WTC11 (cell line): ENCODE results near the gene FRAT1. TPM values are rescaled to one million over a fixed set of nuclear protein-coding genes. Genes with fewer than 3 reads are reported as not detected.

Source experiments
- ATAC-seq: fragments of 200-7000 bp; cut with Tn5 transposase; 2 replicates; pipeline ENCODE4 v1.10.0; 2021; ENCODE audit warnings: mild to moderate bottlenecking, moderate library complexity
- Bru-seq: library from RNA; stranded (reverse); fragments of 400-500 nt; gene quantifications from one replicate; lab custom pipeline; 2021; lab: Mats Ljungman, UMichigan
- CTCF ChIA-PET: fragments of 300-600 bp; sonication (Branson Sonifier 250); formaldehyde crosslinking; loops from one replicate; lab custom pipeline; 2021; ENCODE audit warnings: antibody characterized with exemption; lab: Charles Lee
- POLR2A ChIA-PET: fragments of 350-600 bp; sonication (Branson Sonifier 250); formaldehyde crosslinking; loops from one replicate; lab custom pipeline; 2021; ENCODE audit warnings: antibody characterized with exemption; lab: Charles Lee
- DNase-seq: peaks from one replicate; pipeline ENCODE4 v3.0.0; 2021; ENCODE audit warnings: low spot score
- H3K27ac Mint-ChIP-seq: 2 replicates; pipeline ENCODE4 v1.8.0; 2021; ENCODE audit warnings: mixed read lengths
- H3K27me3 Mint-ChIP-seq: 2 replicates; pipeline ENCODE4 v1.8.0; 2021; ENCODE audit warnings: low read depth, mild to moderate bottlenecking, moderate library complexity, mixed read lengths
- H3K36me3 Mint-ChIP-seq: 2 replicates; pipeline ENCODE4 v1.8.0; 2021; ENCODE audit warnings: mixed read lengths
- H3K4me1 Mint-ChIP-seq: 2 replicates; pipeline ENCODE4 v1.8.0; 2022; ENCODE audit warnings: mixed read lengths
- H3K4me3 Mint-ChIP-seq: 2 replicates; pipeline ENCODE4 v1.8.0; 2021; ENCODE audit warnings: mild to moderate bottlenecking, moderate library complexity, mixed read lengths
- H3K9me3 Mint-ChIP-seq: 2 replicates; pipeline ENCODE4 v1.8.0; 2021; ENCODE audit warnings: mixed read lengths
- CBFB ChIP-seq: sonication (generic); formaldehyde crosslinking; IDR thresholded peaks from 2 replicates; pipeline ENCODE4 v1.8.1; 2022; ENCODE audit warnings: mild to moderate bottlenecking, low read depth, missing genetic modification reagents
- CREM ChIP-seq: sonication (generic); formaldehyde crosslinking; IDR thresholded peaks from 2 replicates; pipeline ENCODE4 v1.8.1; 2022; ENCODE audit warnings: mild to moderate bottlenecking, missing genetic modification reagents, moderate library complexity
- FOXJ3 ChIP-seq: sonication (generic); formaldehyde crosslinking; IDR thresholded peaks from 2 replicates; pipeline ENCODE4 v1.9.0; 2021; ENCODE audit warnings: missing genetic modification reagents, mild to moderate bottlenecking, borderline replicate concordance
- GABPB1 ChIP-seq: sonication (generic); formaldehyde crosslinking; IDR thresholded peaks from 2 replicates; pipeline ENCODE4 v1.8.1; 2023; ENCODE audit warnings: mild to moderate bottlenecking, missing genetic modification reagents
- HMGA2 ChIP-seq: fragments of 250-450 bp; sonication (Bioruptor Pico); IDR thresholded peaks from 2 replicates; pipeline ENCODE4 v1.4.0; 2021; ENCODE audit warnings: mild to moderate bottlenecking, moderate library complexity
- NFATC4 ChIP-seq: fragments of 250-450 bp; sonication (Bioruptor Pico); IDR thresholded peaks from 2 replicates; pipeline ENCODE4 v1.9.0; 2021; ENCODE audit warnings: mild to moderate bottlenecking
- NR3C1 ChIP-seq: sonication (generic); formaldehyde crosslinking; conservative IDR thresholded peaks from 2 replicates; pipeline ENCODE4 v1.8.1; 2023; ENCODE audit warnings: low read depth, mild to moderate bottlenecking, missing genetic modification reagents
- PREB ChIP-seq: sonication (generic); formaldehyde crosslinking; IDR thresholded peaks from 2 replicates; pipeline ENCODE4 v1.8.1; 2022; ENCODE audit warnings: mild to moderate bottlenecking, missing genetic modification reagents, moderate library complexity, borderline replicate concordance
- ZBTB21 ChIP-seq: sonication (generic); formaldehyde crosslinking; IDR thresholded peaks from 2 replicates; pipeline ENCODE4 v1.8.1; 2023; ENCODE audit warnings: mild to moderate bottlenecking, missing genetic modification reagents, borderline replicate concordance
- ZBTB43 ChIP-seq: sonication (generic); formaldehyde crosslinking; IDR thresholded peaks from 2 replicates; pipeline ENCODE4 v1.8.1; 2023; ENCODE audit warnings: mild to moderate bottlenecking, missing genetic modification reagents
- ZNF138 ChIP-seq: sonication (generic); formaldehyde crosslinking; conservative IDR thresholded peaks from 2 replicates; pipeline ENCODE4 v1.8.1; 2022; ENCODE audit warnings: mild to moderate bottlenecking, moderate library complexity, missing genetic modification reagents
- ZNF263 ChIP-seq: sonication (generic); formaldehyde crosslinking; IDR thresholded peaks from 2 replicates; pipeline ENCODE4 v1.8.1; 2022; ENCODE audit warnings: low read depth, mild to moderate bottlenecking, moderate library complexity, missing genetic modification reagents
- ZNF532 ChIP-seq: fragments of 250-450 bp; sonication (Bioruptor Pico); IDR thresholded peaks from 2 replicates; pipeline ENCODE4 v1.9.0; 2021; ENCODE audit warnings: mild to moderate bottlenecking, borderline replicate concordance
- ZNF671 ChIP-seq: fragments of 250-450 bp; sonication (Bioruptor Pico); IDR thresholded peaks from 2 replicates; pipeline ENCODE4 v1.8.0; 2021; ENCODE audit warnings: mild to moderate bottlenecking
- ZSCAN18 ChIP-seq: fragments of 250-450 bp; sonication (Bioruptor Pico); IDR thresholded peaks from 2 replicates; pipeline ENCODE4 v2.1.2; 2022; ENCODE audit warnings: mild to moderate bottlenecking, moderate library complexity
- long read RNA-seq, 3 experiments: library from RNA in 1 of 3; library from capped mRNA in 1 of 3; library from polyadenylated mRNA in 1 of 3; unstranded in 2 of 3; stranded (forward) in 1 of 3; transcript quantifications; one replicate each; pipeline ENCODE4 v2.0.0, GENCODE V29; 2021
- total RNA-seq: library from RNA; stranded (reverse); gene quantifications from 3 replicates; pipeline ENCODE4 v1.2.3, GENCODE V29; 2021
- TF ChIP-seq, protein P1 (sequence below): sonication (generic); formaldehyde crosslinking; IDR thresholded peaks from 2 replicates; pipeline ENCODE4 v1.8.1; 2022; ENCODE audit warnings: mild to moderate bottlenecking, moderate library complexity, missing genetic modification reagents
- TF ChIP-seq, protein P2 (sequence below): sonication (generic); formaldehyde crosslinking; IDR thresholded peaks from 2 replicates; pipeline ENCODE4 v1.8.0; 2022; ENCODE audit warnings: mild to moderate bottlenecking, missing genetic modification reagents
- TF ChIP-seq, protein P3 (sequence below): sonication (generic); formaldehyde crosslinking; IDR thresholded peaks from 2 replicates; pipeline ENCODE4 v1.8.0; 2023; ENCODE audit warnings: missing genetic modification reagents
- TF ChIP-seq, protein P4 (sequence below): fragments of 200-600 bp; IDR thresholded peaks from 2 replicates; pipeline ENCODE4 v1.8.0; 2022; ENCODE audit warnings: antibody characterized with exemption

Gene FRAT1, protein sequence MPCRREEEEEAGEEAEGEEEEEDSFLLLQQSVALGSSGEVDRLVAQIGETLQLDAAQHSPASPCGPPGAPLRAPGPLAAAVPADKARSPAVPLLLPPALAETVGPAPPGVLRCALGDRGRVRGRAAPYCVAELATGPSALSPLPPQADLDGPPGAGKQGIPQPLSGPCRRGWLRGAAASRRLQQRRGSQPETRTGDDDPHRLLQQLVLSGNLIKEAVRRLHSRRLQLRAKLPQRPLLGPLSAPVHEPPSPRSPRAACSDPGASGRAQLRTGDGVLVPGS
- total RNA-seq (7.0 to 8.2 TPM (median 7.6 TPM) in 3 replicates), Bru-seq, nascent RNA (percentile 78 among the genes with signal in this experiment)
- long read RNA-seq, experiment 1, transcript FRAT1-201 (1 exons, 2,649 nt) = major isoform, 36 of 37 reads
- long read RNA-seq, experiment 1, partial matches to known transcripts = 0 of 37 reads
- long read RNA-seq, experiment 1, other reads (novel, unspliced or antisense) = 1 of 37 reads
- long read RNA-seq, experiment 2, transcript FRAT1-201 (1 exons, 2,649 nt) = major isoform, 12 of 12 reads
- long read RNA-seq, experiment 2, partial matches to known transcripts = 0 of 12 reads
- long read RNA-seq, experiment 2, other reads (novel, unspliced or antisense) = 0 of 12 reads
- long read RNA-seq, experiment 3, partial matches to known transcripts = 0 of 4 reads
- long read RNA-seq, experiment 3, other reads (novel, unspliced or antisense) = 0 of 4 reads

DNA sequence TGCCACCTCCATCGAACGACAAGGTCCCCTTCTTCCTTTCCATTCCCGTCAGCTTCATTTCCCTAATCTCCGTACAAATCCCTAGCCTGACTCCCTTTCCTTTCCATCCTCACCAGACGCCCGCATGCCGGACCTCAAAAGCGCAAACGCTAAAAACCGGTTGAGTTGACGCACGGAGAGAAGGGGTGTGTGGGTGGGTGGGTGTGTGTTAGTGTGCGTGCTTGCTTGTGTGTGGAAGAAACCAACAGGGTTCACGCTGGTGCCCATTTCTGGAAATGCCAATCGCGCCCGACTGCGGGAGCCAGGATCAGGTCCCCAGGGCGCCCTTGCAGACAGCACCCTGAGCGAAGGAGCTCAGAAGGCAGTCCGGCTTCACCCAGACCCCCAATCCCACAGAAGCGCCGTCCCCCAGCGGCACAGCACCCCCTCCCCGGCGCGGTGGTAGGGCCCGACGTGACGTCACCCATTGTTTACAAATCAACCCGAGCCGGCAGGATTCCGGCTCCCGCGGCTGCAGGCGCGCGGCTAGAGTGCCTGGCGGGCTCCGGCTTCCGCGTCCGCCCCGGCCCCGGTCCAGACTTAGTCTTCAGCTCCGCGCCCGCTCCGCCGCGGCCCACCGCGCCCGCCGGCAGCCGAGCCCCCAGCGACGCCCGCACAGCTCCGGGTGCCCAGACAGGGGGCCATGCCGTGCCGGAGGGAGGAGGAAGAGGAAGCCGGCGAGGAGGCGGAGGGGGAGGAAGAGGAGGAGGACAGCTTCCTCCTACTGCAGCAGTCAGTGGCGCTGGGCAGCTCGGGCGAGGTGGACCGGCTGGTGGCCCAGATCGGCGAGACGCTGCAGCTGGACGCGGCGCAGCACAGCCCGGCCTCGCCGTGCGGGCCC lies at the start of gene FRAT1:
TSS of gene FRAT1 (plus strand) at position 500 of the 880 bp plus-strand sequence. CDS start at position 683, 183 bp downstream.
- H3K4me1 Mint-ChIP-seq = peaks cover 29% of the 10 kb centered on the region
- H3K36me3 Mint-ChIP-seq = no peaks in the 10 kb centered on the region
- POLR2A ChIA-PET = interaction anchor here (0.7 to 2.9 kb wide), 5 partner anchors 10 to 82 kb away, joined by 3 to 46 read pairs (median 4); partner anchors contain the start of genes ARHGAP19, FRAT2 and RRP12
- peak within 1 kb of the TSS; percentile 98 for H3K27ac Mint-ChIP-seq
- H3K4me3 Mint-ChIP-seq = peak within 1 kb of the TSS; percentile 83
- H3K27me3 Mint-ChIP-seq = peaks cover 33% of the 10 kb centered on the region
- DNase-seq = peak; percentile 92
- CTCF ChIA-PET = interaction anchor here (0.8 to 2.0 kb wide), 9 partner anchors 11 to 246 kb away, joined by 3 to 26 read pairs (median 4); no protein-coding TSS in a partner anchor
- no peaks in the 10 kb centered on the region for H3K9me3 Mint-ChIP-seq
- peak; percentile 50 for ATAC-seq
- TF ChIP-seq ZNF138 = no peak
- TF ChIP-seq ZSCAN18 (CRISPR knock-in tag) = no peak
- peak; percentile 89 for TF ChIP-seq CREM (CRISPR knock-in tag)
- TF ChIP-seq FOXJ3 = no peak
- TF ChIP-seq ZBTB21 = no peak
- TF ChIP-seq HMGA2 (CRISPR knock-in tag) = no peak
- no peak for TF ChIP-seq NFATC4 (CRISPR knock-in tag)
- TF ChIP-seq PREB = no peak
- no peak for TF ChIP-seq ZNF671 (CRISPR knock-in tag)
- no peak for TF ChIP-seq NR3C1
- TF ChIP-seq ZNF532 (CRISPR knock-in tag) = no peak
- TF ChIP-seq ZNF263 (CRISPR knock-in tag) = peak; percentile 87
- TF ChIP-seq ZBTB43 (CRISPR knock-in tag) = peak; percentile 86; the same call in 1 of the 2 replicates
- 0 out of 2 replicates have a peak, but pooled peaks have one; percentile 14 for TF ChIP-seq GABPB1 (CRISPR knock-in tag)
- TF ChIP-seq, protein P1, sequence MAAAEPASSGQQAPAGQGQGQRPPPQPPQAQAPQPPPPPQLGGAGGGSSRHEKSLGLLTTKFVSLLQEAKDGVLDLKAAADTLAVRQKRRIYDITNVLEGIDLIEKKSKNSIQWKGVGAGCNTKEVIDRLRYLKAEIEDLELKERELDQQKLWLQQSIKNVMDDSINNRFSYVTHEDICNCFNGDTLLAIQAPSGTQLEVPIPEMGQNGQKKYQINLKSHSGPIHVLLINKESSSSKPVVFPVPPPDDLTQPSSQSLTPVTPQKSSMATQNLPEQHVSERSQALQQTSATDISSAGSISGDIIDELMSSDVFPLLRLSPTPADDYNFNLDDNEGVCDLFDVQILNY (CRISPR knock-in tag) = peak; percentile 80
- TF ChIP-seq CBFB = 0 out of 2 replicates have a peak, but pooled peaks have one; percentile 58
- TF ChIP-seq, protein P2, sequence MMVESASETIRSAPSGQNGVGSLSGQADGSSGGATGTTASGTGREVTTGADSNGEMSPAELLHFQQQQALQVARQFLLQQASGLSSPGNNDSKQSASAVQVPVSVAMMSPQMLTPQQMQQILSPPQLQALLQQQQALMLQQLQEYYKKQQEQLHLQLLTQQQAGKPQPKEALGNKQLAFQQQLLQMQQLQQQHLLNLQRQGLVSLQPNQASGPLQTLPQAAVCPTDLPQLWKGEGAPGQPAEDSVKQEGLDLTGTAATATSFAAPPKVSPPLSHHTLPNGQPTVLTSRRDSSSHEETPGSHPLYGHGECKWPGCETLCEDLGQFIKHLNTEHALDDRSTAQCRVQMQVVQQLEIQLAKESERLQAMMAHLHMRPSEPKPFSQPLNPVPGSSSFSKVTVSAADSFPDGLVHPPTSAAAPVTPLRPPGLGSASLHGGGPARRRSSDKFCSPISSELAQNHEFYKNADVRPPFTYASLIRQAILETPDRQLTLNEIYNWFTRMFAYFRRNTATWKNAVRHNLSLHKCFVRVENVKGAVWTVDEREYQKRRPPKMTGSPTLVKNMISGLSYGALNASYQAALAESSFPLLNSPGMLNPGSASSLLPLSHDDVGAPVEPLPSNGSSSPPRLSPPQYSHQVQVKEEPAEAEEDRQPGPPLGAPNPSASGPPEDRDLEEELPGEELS (CRISPR knock-in tag) = peak; percentile 7
- TF ChIP-seq, protein P3, sequence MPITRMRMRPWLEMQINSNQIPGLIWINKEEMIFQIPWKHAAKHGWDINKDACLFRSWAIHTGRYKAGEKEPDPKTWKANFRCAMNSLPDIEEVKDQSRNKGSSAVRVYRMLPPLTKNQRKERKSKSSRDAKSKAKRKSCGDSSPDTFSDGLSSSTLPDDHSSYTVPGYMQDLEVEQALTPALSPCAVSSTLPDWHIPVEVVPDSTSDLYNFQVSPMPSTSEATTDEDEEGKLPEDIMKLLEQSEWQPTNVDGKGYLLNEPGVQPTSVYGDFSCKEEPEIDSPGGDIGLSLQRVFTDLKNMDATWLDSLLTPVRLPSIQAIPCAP (CRISPR knock-in tag) = no peak
- TF ChIP-seq, protein P4, sequence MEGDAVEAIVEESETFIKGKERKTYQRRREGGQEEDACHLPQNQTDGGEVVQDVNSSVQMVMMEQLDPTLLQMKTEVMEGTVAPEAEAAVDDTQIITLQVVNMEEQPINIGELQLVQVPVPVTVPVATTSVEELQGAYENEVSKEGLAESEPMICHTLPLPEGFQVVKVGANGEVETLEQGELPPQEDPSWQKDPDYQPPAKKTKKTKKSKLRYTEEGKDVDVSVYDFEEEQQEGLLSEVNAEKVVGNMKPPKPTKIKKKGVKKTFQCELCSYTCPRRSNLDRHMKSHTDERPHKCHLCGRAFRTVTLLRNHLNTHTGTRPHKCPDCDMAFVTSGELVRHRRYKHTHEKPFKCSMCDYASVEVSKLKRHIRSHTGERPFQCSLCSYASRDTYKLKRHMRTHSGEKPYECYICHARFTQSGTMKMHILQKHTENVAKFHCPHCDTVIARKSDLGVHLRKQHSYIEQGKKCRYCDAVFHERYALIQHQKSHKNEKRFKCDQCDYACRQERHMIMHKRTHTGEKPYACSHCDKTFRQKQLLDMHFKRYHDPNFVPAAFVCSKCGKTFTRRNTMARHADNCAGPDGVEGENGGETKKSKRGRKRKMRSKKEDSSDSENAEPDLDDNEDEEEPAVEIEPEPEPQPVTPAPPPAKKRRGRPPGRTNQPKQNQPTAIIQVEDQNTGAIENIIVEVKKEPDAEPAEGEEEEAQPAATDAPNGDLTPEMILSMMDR = no peak
